HL-60 (cell line): ENCODE measurements around the gene UXS1.

Experiments used
- GABPA ChIP-seq: IDR thresholded peaks from 2 replicates; pipeline ENCODE4 v1.6.1; 2012; ENCODE audit warnings: low read depth
- POLR2AphosphoS5 ChIP-seq: IDR thresholded peaks from 2 replicates; pipeline ENCODE4 v1.6.1; 2012; ENCODE audit warnings: low read depth
- SPI1 ChIP-seq: IDR thresholded peaks from 2 replicates; pipeline ENCODE4 v1.6.1; 2012; ENCODE audit warnings: low read depth, mild to moderate bottlenecking, borderline replicate concordance
- TF ChIP-seq, protein P1 (sequence below): IDR thresholded peaks from one replicate; pipeline ENCODE4 v1.5.1; 2011; ENCODE audit warnings: low read length, control low read depth, inconsistent platforms; ENCODE audit not compliant: insufficient read depth
- TF ChIP-seq, protein P2 (sequence below): IDR thresholded peaks from 2 replicates; pipeline ENCODE4 v1.6.1; 2012; ENCODE audit warnings: low read depth; ENCODE audit not compliant: insufficient replicate concordance

- TF ChIP-seq, protein P1, sequence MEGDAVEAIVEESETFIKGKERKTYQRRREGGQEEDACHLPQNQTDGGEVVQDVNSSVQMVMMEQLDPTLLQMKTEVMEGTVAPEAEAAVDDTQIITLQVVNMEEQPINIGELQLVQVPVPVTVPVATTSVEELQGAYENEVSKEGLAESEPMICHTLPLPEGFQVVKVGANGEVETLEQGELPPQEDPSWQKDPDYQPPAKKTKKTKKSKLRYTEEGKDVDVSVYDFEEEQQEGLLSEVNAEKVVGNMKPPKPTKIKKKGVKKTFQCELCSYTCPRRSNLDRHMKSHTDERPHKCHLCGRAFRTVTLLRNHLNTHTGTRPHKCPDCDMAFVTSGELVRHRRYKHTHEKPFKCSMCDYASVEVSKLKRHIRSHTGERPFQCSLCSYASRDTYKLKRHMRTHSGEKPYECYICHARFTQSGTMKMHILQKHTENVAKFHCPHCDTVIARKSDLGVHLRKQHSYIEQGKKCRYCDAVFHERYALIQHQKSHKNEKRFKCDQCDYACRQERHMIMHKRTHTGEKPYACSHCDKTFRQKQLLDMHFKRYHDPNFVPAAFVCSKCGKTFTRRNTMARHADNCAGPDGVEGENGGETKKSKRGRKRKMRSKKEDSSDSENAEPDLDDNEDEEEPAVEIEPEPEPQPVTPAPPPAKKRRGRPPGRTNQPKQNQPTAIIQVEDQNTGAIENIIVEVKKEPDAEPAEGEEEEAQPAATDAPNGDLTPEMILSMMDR, result no peak
- TF ChIP-seq POLR2AphosphoS5 (no peak), GABPA (no peak), SPI1 (no peak)
- TF ChIP-seq, protein P2, sequence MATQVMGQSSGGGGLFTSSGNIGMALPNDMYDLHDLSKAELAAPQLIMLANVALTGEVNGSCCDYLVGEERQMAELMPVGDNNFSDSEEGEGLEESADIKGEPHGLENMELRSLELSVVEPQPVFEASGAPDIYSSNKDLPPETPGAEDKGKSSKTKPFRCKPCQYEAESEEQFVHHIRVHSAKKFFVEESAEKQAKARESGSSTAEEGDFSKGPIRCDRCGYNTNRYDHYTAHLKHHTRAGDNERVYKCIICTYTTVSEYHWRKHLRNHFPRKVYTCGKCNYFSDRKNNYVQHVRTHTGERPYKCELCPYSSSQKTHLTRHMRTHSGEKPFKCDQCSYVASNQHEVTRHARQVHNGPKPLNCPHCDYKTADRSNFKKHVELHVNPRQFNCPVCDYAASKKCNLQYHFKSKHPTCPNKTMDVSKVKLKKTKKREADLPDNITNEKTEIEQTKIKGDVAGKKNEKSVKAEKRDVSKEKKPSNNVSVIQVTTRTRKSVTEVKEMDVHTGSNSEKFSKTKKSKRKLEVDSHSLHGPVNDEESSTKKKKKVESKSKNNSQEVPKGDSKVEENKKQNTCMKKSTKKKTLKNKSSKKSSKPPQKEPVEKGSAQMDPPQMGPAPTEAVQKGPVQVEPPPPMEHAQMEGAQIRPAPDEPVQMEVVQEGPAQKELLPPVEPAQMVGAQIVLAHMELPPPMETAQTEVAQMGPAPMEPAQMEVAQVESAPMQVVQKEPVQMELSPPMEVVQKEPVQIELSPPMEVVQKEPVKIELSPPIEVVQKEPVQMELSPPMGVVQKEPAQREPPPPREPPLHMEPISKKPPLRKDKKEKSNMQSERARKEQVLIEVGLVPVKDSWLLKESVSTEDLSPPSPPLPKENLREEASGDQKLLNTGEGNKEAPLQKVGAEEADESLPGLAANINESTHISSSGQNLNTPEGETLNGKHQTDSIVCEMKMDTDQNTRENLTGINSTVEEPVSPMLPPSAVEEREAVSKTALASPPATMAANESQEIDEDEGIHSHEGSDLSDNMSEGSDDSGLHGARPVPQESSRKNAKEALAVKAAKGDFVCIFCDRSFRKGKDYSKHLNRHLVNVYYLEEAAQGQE, result no peak
Observed at GRCh38 chr2:106107509-106108131, 86.5 kb downstream of the UXS1 start.
